ENCODE measurements around the gene OLIG2.

The OLIG2 gene

DNA sequence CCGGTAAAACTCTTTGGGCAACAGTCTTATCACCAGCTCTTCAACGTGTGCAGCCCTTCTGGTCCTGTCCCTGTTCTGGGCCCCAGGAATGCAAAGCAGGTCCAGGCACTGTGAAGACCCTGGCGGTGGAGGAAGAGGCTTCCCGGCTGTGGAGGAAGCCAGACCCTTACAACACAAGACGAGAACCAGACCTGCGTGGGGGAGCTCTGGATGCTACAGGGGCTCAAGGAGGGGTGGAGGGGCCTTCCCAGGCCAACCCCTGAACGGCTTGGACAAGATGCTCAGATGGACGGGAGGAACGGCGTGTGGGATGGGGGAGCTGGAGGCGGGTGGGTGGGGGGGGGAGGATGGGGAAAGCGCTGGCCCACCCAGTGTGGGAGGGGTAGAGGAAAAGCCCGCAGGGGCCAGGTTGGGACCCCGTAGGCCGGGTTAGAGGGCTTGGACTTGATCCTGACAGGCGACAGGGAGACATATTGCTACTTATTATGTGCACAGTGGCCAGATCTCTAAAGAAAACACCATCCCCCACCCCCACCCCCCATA, 5.1 kb upstream of the OLIG2 start:
- no peak for DNase-seq

DNA sequence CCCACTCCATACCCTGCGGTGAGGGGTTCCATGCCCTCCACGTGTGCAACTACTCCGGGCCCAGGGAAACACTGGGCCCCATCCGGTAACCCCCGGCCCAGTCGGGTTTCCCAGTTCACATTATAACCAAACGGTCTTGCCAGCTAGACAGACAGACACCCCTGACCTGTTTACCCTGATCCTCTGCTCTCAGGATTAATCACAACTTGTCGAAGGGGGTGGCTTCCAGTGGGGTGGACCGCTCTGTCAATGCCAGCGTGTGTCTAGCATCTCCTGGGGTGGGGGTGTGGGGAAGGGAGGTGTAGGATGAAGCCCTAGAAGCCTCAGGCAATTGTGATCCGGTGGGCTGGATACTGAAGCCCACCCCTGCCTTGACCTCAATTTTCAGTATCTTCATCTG, 4.6 kb upstream of the OLIG2 start:
- DNase-seq = no peak

DNA sequence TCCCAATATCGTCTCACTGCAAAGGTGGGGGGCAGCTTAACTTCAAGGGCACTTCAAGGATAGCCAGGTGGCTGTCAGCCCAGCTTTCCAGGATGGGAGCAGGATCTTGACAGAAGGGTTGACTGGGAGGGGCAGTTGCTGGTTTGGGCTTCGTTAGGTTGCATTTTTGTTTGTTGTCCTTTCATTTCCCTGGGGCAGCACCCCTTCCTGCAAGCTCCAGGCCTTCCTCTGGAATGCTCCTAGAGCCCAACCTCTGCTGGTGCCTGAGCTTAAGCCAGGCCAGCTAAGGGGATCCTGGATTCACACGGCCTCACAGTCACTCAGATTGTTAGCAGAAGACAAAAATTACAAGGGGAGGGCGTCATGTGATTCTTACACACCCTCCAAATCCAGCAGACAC, 4.1 kb upstream of the OLIG2 start:
- DNase-seq = no peak

DNA sequence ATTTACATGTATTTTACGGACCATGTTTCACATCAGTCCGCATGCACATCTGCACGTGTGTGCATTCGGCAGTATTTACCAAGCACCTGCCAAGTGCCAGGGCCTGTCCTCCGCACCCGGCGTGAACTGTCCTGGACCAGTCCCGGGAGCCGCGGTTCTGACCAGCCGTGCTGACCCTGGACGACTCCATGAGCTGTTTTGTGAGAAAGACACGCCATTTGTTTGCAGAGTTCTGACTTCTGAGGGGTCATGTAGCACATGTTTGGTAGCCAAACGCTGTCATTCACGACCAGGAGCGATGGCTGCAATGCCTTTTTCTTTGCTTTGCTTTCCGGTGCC, 3.3 kb upstream of the OLIG2 start:
- no peak for DNase-seq

DNA sequence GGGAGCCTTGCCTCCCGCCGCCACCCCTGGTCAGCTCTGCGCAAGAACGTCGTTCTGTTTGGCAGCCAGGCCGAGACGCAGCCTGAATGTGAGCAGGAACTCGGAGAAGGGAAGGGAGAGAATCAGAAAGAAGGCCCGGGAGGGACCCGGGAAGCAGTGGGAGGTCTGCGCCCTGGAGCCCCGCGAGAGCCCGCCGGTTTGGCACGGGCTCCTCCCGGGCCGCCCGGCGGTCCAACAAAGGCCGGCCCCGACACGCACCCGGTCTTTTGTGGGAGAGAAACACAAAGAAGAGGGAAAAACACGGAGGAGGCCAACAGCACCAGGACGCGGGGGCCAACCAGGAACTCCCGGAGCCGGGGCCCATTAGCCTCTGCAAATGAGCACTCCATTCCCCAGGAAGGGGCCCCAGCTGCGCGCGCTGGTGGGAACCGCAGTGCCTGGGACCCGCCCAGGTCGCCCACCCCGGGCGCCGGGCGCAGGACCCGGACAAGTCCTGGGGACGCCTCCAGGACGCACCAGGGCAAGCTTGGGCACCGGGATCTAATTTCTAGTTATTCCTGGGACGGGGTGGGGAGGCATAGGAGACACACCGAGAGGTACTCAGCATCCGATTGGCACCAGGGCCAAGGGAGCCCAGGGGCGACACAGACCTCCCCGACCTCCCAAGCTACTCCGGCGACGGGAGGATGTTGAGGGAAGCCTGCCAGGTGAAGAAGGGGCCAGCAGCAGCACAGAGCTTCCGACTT, 2.7 kb upstream of the OLIG2 start:
- no peak for DNase-seq

DNA sequence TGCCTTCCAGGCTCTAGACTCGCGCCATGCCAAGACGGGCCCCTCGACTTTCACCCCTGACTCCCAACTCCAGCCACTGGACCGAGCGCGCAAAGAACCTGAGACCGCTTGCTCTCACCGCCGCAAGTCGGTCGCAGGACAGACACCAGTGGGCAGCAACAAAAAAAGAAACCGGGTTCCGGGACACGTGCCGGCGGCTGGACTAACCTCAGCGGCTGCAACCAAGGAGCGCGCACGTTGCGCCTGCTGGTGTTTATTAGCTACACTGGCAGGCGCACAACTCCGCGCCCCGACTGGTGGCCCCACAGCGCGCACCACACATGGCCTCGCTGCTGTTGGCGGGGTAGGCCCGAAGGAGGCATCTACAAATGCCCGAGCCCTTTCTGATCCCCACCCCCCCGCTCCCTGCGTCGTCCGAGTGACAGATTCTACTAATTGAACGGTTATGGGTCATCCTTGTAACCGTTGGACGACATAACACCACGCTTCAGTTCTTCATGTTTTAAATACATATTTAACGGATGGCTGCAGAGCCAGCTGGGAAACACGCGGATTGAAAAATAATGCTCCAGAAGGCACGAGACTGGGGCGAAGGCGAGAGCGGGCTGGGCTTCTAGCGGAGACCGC, 2.0 kb upstream of the OLIG2 start:
- no peak for DNase-seq

DNA sequence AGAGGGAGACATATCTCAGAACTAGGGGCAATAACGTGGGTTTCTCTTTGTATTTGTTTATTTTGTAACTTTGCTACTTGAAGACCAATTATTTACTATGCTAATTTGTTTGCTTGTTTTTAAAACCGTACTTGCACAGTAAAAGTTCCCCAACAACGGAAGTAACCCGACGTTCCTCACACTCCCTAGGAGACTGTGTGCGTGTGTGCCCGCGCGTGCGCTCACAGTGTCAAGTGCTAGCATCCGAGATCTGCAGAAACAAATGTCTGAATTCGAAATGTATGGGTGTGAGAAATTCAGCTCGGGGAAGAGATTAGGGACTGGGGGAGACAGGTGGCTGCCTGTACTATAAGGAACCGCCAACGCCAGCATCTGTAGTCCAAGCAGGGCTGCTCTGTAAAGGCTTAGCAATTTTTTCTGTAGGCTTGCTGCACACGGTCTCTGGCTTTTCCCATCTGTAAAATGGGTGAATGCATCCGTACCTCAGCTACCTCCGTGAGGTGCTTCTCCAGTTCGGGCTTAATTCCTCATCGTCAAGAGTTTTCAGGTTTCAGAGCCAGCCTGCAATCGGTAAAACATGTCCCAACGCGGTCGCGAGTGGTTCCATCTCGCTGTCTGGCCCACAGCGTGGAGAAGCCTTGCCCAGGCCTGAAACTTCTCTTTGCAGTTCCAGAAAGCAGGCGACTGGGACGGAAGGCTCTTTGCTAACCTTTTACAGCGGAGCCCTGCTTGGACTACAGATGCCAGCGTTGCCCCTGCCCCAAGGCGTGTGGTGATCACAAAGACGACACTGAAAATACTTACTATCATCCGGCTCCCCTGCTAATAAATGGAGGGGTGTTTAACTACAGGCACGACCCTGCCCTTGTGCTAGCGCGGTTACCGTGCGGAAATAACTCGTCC, 1.3 kb upstream of the OLIG2 start:
- no peak for DNase-seq

DNA sequence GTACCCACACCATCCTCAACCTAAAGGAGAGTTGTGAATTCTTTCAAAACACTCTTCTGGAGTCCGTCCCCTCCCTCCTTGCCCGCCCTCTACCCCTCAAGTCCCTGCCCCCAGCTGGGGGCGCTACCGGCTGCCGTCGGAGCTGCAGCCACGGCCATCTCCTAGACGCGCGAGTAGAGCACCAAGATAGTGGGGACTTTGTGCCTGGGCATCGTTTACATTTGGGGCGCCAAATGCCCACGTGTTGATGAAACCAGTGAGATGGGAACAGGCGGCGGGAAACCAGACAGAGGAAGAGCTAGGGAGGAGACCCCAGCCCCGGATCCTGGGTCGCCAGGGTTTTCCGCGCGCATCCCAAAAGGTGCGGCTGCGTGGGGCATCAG, 638 bp upstream of the OLIG2 start:
- no peak for DNase-seq

DNA sequence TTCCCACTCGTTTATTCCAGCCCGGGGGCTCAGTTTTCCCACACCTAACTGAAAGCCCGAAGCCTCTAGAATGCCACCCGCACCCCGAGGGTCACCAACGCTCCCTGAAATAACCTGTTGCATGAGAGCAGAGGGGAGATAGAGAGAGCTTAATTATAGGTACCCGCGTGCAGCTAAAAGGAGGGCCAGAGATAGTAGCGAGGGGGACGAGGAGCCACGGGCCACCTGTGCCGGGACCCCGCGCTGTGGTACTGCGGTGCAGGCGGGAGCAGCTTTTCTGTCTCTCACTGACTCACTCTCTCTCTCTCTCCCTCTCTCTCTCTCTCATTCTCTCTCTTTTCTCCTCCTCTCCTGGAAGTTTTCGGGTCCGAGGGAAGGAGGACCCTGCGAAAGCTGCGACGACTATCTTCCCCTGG, 716 bp downstream of the OLIG2 start:
- DNase-seq = no peak

DNA sequence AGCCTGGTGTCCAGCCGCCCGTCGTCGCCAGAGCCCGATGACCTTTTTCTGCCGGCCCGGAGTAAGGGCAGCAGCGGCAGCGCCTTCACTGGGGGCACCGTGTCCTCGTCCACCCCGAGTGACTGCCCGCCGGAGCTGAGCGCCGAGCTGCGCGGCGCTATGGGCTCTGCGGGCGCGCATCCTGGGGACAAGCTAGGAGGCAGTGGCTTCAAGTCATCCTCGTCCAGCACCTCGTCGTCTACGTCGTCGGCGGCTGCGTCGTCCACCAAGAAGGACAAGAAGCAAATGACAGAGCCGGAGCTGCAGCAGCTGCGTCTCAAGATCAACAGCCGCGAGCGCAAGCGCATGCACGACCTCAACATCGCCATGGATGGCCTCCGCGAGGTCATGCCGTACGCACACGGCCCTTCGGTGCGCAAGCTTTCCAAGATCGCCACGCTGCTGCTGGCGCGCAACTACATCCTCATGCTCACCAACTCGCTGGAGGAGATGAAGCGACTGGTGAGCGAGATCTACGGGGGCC, 1.2 kb downstream of the OLIG2 start:
- no peak for DNase-seq

DNA sequence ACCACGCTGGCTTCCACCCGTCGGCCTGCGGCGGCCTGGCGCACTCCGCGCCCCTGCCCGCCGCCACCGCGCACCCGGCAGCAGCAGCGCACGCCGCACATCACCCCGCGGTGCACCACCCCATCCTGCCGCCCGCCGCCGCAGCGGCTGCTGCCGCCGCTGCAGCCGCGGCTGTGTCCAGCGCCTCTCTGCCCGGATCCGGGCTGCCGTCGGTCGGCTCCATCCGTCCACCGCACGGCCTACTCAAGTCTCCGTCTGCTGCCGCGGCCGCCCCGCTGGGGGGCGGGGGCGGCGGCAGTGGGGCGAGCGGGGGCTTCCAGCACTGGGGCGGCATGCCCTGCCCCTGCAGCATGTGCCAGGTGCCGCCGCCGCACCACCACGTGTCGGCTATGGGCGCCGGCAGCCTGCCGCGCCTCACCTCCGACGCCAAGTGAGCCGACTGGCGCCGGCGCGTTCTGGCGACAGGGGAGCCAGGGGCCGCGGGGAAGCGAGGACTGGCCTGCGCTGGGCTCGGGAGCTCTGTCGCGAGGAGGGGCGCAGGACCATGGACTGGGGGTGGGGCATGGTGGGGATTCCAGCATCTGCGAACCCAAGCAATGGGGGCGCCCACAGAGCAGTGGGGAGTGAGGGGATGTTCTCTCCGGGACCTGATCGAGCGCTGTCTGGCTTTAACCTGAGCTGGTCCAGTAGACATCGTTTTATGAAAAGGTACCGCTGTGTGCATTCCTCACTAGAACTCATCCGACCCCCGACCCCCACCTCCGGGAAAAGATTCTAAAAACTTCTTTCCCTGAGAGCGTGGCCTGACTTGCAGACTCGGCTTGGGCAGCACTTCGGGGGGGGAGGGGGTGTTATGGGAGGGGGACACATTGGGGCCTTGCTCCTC, 1.9 kb downstream of the OLIG2 start:
- DNase-seq = no peak

DNA sequence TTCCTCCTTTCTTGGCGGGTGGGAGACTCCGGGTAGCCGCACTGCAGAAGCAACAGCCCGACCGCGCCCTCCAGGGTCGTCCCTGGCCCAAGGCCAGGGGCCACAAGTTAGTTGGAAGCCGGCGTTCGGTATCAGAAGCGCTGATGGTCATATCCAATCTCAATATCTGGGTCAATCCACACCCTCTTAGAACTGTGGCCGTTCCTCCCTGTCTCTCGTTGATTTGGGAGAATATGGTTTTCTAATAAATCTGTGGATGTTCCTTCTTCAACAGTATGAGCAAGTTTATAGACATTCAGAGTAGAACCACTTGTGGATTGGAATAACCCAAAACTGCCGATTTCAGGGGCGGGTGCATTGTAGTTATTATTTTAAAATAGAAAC, 2.5 kb downstream of the OLIG2 start:
- no peak for DNase-seq

DNA sequence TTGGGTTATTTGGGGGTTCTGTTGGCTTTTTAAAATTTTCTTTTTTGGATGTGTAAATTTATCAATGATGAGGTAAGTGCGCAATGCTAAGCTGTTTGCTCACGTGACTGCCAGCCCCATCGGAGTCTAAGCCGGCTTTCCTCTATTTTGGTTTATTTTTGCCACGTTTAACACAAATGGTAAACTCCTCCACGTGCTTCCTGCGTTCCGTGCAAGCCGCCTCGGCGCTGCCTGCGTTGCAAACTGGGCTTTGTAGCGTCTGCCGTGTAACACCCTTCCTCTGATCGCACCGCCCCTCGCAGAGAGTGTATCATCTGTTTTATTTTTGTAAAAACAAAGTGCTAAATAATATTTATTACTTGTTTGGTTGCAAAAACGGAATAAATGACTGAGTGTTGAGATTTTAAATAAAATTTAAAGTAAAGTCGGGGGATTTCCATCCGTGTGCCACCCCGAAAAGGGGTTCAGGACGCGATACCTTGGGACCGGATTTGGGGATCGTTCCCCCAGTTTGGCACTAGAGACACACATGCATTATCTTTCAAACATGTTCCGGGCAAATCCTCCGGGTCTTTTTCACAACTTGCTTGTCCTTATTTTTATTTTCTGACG, 3.1 kb downstream of the OLIG2 start:
- DNase-seq = peak in 1 of 2 donors; percentile 20

DNA sequence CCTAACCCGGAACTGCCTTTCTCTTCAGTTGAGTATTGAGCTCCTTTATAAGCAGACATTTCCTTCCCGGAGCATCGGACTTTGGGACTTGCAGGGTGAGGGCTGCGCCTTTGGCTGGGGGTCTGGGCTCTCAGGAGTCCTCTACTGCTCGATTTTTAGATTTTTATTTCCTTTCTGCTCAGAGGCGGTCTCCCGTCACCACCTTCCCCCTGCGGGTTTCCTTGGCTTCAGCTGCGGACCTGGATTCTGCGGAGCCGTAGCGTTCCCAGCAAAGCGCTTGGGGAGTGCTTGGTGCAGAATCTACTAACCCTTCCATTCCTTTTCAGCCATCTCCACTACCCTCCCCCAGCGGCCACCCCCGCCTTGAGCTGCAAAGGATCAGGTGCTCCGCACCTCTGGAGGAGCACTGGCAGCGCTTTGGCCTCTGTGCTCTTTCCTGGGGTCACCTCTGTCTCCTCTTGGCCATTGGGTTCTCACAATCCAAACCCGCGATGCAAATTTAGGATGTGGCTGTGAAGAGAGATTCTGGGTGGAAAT, 3.7 kb downstream of the OLIG2 start:
- DNase-seq = no peak

DNA sequence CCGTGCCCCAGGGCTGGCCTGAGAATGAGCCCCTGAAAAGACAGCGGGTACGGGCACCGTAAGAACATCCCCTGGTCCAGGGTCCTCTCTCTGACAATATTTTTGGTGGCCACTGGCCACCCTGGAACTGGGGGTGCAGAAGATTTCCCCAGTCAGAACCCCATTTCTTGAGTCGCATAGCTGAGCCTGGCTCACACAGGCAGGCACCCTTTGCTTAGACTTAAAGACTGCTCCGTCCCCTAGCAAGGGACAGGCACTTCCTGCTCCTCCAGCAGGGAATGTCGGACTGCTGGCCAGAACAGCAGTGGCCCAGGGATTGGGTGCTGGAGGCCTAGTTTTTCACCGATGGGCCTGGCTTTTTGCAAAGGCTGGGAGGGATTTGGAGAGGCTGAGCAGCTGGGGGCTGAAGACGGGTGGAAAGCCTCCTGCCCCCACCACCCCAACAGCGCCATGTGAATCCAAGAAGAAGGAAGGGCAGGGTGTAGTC, 4.3 kb downstream of the OLIG2 start:
- no peak for DNase-seq

DNA sequence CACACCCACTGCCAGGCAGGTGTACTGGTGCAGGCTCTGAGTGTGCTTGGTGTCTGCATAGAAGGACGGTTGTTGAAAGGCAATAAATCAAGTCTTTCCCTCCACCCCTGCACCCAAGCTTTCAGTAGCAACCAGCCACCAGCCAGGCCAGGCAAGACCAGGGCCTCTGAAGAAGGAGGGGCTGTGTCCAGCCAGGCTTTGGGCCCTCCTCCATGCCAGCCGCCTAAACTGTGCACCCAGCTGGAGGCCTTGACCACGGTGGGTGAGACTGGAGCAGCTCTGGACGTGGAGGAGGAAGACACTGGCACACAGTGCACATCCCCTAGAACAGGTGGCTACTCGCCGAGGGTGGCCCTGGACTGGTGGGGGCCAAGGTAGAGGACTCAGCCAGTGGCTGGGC, 4.9 kb downstream of the OLIG2 start:
- no peak for DNase-seq

DNA sequence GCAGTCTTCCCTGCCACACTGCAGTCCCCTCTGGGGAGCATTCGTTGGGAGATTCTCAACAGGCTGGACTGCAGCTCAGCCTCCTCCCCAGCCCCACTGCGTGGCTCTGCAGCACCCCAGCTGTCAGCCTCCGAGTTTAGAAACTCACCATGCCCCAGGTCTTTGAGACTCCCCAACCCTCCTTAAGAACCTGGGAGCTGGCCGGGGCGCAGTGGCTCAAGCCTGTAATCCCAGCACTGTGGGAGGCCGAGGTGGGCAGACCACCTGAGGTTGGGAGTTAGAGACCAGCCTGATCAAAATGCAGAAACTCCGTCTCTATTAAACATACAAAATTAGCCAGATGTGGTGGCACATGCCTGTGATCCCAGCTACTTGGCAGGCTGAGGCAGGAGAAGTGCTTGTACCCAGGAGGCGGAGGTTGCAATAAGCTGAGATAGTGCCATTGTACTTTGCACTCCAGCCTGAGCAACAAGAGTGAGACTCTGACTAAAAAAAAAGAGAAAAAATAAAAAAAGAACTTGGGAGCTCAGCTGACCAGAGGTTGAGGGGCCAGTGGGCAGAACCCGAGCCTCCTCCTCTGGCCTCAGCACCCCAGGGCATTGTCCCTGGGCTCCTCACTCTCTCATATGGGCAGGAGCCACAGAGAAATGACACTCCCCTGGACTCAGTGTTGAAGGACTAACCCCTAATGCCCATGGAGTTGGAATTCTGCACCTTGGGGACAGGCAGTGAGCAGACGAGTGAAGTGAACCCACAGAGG, 5.6 kb downstream of the OLIG2 start:
- DNase-seq = no peak

DNA sequence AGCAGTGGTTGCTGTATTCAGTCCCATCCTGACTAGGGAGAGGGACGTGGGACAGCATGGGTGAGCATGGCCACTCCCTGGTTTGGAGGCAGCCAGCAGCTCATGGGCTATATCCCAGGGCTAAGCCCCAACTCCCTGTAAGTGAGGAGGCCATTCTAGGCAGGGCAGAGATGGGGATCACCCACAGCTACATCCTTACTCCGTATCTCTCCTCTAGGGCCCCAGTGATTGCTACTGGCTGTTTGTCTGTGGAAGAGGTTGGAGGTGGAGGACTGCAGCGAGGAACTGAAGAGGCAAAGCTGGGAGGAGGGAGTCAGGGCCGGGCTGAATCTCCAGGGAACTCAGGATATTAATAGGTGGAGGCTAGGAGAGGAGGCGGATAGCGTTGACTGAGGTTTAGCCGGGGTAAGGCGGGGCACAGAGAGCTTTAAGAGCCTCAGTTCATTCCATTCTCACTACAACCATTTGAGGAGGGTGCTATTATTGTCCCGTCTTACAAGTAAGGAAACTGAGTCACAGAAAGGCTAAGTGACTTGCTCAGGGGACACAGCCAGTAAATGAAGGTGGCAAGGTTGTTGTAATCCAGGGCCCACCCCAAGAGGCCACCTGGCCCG, 6.8 kb downstream of the OLIG2 start:
- DNase-seq = no peak

DNA sequence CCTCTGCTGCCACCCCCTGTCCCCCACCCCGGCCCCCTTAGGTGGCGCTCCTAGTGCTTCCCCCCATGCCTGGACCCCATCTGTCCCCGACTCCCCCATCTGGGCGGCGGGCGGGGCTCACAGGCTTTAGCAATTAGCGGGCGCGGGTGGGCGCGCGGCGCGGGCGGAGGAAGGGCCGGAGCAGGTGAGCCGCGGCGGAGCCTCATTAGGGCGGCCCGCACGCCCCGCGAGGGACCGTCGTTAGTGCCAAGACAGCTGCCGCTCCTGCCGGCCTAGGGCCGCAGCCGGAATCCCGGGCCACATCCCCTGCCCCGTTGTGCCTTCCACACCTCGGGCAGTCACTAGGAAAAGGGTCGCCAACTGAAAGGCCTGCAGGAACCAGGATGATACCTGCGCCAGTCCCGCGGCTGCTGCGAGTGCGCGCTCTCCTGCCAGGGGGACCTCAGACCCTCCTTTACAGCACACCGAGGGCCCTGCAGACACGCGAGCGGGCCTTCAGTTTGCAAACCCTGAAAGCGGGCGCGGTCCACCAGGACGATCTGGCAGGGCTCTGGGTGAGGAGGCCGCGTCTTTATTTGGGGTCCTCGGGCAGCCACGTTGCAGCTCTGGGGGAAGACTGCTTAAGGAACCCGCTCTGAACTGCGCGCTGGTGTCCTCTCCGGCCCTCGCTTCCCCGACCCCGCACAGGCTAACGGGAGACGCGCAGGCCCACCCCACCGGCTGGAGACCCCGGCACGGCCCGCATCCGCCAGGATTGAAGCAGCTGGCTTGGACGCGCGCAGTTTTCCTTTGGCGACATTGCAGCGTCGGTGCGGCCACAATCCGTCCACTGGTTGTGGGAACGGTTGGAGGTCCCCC, 7.6 kb downstream of the OLIG2 start:
- no peak for DNase-seq

Data from activated CD4-positive, alpha-beta T cell treated with anti-CD3 and anti-CD28 coated beads for 4 hours (primary cell).